HG02798 (cell line): Measurements from ENCODE around the gene OR7D4.
"Not testable (repeated sequence)": the region's sequence is repeated elsewhere in the genome, so short reads cannot be mapped to it uniquely, and the experiment has no call there.

Experiments
- ATAC-seq: cut with Tn5 transposase; IDR thresholded peaks from one replicate; pipeline ENCODE4 v1.9.1; 2021; ENCODE audit warnings: mild to moderate bottlenecking; ENCODE audit not compliant: unreplicated experiment, poor library complexity

Gene OR7D4

DNA sequence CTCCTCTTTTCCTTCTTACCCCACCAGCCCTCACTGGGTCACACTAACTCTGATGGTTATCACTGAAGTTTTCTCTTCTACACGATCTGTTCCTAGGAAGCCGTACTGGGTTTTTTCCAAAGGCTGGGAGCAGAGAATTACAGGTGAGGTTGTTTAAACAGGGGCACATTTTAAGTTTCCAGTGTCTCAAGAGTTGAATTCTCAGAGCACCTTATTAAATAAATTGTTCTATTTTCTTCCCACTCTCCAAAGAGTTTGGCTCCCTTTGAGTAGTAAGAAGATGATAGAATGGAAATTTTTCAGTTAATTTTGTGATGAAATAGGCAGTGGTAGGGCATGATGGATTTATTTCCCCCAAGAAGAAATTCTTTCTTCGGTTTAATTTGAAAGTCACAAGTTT, at the start of gene OR7D4:
TSS of gene OR7D4 (minus strand) at position 101 of the 400 bp plus-strand sequence. CDS start 4,752 bp downstream, outside the sequence.
- ATAC-seq: no peak

DNA sequence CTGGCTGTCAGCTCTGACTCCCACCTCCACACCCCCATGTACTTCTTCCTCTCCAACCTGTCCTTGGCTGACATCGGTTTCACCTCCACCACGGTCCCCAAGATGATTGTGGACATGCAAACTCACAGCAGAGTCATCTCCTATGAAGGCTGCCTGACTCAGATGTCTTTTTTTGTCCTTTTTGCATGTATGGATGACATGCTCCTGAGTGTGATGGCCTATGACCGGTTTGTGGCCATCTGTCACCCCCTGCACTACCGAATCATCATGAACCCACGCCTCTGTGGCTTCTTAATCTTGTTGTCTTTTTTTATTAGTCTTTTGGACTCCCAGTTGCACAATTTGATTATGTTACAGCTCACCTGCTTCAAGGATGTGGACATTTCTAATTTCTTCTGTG, 31.8 kb upstream of the OR7D4 start:
- no peak for ATAC-seq

- ATAC-seq: no peak
Measured at GRCh38 chr19:9250630-9251029, 31.2 kb upstream of the OR7D4 start, which contains the start of gene OR7E24. Gene OR7E24 (plus strand): TSS chr19:9250930. CDS start chr19:9251044, 114 bp downstream.

- ATAC-seq: no peak
Measured at GRCh38 chr19:9205501-9206113, 13.8 kb downstream of the OR7D4 start.

DNA sequence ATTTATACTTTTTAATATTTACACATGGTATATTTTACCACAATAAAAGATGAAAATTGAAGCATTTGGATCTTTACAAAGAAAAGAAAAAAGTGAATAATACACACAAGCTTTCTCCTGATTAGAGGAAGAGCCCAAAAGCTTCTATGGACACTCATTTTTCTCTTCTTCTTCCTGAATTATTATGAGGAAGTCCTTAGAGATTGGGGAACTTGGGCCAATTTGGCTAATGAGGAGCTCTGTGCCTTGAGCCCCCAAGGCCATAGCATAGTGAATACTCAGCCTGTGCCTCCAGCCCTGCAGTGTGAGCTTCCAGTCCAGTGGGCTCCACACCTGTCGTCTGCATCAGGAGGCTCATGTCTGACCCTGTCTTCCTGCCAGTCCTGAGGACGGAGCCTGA, 21.3 kb downstream of the OR7D4 start:
- not testable (repeated sequence) for ATAC-seq

DNA sequence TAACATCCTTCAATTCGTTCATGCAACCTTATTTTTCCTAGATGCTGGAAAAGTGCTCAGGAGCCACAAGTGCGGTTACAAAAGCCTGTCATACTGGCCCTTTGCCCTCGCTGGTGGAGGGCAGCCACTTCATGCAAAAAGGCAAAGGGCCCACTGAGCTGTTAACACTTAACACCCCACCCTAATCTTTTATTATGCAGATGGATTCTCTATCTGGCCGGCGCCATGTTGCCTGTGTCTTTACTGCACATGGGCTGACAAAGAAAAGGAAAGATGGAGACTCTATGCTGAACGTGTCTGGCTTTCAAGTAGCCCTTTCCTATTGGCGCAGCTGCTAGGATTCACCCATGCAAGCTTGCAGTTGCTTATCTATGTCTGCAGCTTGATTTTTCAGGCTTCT, 29.9 kb downstream of the OR7D4 start:
- ATAC-seq: no peak

- no peak for ATAC-seq
Measured at GRCh38 chr19:9187191-9187590, 32.2 kb downstream of the OR7D4 start.

DNA sequence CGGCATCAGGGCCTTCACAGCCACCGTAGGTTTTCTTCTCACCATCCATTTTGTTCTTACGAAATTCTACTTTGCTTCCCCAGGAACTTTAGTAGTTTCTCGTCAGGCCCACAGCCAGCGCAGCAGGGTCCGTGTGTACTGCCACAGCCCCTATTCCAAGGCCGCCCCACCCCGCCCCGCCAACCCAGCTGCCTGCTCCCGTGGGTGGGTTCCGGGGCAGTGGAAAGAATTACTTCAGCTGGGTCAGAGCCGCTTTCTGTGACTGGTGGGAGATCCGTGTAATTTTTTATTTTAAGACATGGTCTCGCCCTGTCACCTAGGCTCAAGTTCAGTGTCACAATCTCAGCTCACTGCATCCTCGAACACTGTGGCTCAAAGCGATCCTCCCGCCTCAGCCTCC, 36.4 kb downstream of the OR7D4 start:
- no peak for ATAC-seq

DNA sequence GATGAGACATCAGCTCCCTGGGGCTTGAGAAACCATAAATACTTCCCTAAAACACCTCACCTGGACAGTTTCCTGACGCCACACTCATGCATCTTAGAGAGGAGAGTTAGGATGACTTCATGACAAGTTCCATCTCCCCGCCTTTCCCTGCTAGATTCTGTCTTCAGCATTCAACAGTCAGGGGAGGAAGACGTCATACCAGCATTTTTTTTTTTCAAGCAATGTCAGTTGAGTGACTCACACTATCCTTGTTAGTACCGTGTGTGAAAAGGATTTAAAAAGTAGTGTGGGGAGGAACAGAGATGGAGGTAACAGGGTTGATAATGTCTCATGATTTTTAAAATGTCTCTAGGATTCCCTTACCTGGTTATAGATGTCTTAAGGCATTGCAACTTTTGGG, 40.5 kb downstream of the OR7D4 start, which contains the start of gene OR7D2:
TSS of gene OR7D2 (plus strand) at position 79 of the 400 bp plus-strand sequence. CDS start 6,803 bp downstream, outside the sequence.
- no peak for ATAC-seq

DNA sequence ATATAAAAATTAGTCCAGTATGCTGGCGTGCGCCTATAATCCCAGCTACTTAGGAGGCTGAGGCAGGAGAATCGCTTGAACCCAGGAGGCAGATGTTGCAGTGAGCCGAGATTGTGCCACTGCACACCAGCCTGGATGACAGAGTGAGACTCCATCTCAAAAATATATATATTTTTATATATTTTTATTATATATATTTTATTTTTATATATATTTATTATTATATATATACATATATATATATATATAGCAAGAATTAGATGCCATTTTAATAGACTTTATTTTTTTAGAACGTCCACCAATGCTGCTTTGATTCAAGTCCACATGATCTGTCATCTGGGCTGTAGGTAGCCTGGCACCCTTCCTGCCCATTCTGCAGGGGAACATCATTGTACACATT, 44.1 kb downstream of the OR7D4 start:
- ATAC-seq: no peak

- ATAC-seq: no peak
Measured at GRCh38 chr19:9171393-9171991, 47.9 kb downstream of the OR7D4 start.

GRCh38 chr19:9166846-9167245, 52.5 kb downstream of the OR7D4 start:
- ATAC-seq: no peak

GRCh38 chr19:9165261-9165660, 54.1 kb downstream of the OR7D4 start:
- ATAC-seq: no peak

GRCh38 chr19:9161427-9161826, 58.0 kb downstream of the OR7D4 start:
- no peak for ATAC-seq
